Glomerular visceral epithelial cell (primary cell): ENCODE data around the gene B4GALT3.

Experiments
- DNase-seq: peaks from one replicate; pipeline ENCODE4 v3.0.0-alpha.2; 2016; ENCODE audit errors: extremely low spot score

The B4GALT3 gene

DNA sequence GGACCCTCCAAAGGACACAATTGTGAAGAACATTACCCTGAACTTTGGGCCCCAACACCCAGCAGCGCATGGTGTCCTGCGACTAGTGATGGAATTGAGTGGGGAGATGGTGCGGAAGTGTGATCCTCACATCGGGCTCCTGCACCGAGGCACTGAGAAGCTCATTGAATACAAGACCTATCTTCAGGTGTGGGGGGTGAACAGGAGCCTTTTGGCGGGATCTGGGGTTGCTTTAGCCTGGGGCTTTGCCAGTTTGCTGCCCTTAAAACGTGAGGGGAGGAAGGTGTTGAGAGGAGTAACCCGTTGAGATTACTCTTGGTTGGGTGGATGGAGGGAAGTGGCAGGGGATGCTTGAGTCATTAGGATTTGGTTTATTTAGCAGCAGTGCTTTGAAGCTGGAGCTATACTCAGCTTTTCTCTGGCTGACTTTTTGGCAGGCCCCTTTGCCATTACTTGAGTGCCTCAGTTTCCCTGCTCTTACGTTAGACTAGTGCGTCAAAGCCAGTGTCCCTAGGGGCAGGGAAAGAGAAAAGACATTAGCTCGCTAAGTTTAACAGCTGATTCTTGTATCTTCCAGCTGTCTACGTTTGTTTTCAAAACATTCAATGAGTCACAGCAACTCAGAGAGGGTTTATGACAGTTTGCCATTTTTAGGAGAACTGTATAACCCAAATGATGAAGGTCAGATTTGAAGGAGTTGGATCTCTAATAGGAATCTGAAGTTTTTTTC is 29.3 kb upstream of the B4GALT3 start:
- DNase-seq: no peak

GRCh38 chr1:161201836-161202712 is 24.8 kb upstream of the B4GALT3 start, which contains the start of gene NDUFS2:
NDUFS2 (plus strand) TSS chr1:161202367; CDS start chr1:161202386, 19 bp downstream.
- DNase-seq: peak; percentile 99

- DNase-seq: no peak
Observed at GRCh38 chr1:161200992-161201835, 23.9 kb upstream of the B4GALT3 start.

DNA sequence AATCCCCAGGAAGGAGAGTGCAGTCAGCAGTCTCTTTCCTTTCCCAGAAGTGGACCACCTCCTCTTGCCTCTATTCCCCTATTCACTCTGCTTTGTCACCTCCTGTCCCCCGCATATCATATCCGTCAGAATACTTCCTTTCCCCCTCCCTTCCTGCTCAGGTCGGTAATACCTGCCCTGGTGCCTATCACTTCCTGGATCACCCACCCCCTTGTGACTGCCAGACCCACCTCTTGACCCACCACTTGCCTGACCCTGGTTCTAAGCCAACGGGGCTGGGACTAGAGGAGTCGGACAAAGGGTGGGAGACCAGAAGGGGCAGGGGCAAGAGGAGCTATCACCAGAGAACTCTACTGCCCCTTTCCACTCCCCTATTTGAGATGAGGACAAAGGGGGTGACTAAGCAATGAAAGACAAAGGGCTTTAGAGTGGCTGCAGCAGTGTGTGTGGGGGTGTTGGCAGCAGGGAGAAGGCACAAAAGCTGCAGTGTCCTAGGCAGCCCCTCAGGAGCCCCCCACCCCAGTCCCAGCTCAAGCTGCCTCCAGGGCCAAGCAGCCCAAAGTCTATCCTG is 23.2 kb upstream of the B4GALT3 start:
- no peak for DNase-seq

DNA sequence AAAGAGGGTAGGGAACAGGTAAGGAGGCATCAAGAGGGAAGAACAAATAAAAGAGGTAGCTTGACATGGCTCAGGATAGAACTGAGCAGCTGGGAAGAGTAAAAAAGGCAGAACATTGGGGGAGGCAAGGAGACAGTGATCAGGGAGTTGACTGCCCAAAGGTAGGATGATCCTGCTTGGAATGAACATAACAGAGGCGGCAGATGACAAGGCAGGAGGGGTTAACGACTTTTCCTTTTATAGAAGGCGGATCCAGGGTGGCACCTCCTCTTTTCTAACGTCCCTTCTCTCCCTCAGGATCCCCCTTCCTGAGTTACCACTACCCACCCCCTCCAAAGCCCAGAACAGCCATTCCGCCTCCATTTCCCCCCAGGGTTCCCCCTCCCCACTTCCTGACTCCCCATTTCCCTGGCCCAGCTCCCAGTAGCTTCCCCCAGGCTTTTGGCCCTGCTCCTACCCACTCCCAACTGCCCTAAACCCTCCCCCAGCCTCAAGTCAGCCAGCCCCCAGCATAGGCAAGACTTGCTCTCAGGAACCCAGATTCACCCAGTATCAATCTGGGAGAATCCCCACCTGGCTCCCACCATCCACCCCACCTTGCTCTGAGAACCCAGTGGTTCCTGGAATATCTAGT is 22.3 kb upstream of the B4GALT3 start:
- no peak for DNase-seq

DNA sequence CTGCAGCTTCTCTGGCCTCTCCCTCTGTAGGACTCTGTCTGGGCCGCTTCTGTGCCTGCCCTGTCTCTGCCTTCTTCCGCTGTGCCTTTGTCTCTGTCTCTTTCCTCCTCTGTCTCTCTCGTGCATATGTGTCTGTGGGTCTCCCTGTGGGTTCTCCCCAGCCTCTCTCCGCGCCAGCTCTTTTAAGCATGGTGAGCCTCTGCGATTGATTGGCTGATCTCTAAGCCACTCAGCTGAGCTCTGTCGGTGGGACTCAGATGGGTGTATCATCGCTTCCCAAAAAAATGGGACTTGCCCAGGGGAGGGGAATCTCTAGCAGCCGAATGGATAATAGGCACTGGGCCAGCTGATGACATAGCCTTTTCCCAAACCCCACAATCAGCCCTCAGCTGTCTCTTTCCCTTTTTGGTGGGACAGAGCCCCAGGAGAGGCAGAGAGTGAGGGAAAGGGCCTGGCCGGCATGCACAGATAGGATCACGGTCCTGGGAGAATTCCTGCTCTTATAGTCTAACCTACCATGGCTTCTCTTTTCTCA is 21.7 kb upstream of the B4GALT3 start, which contains the start of gene ADAMTS4:
TSS of gene ADAMTS4 (minus strand) at position 158 of the 535 bp plus-strand sequence. CDS start 427 bp downstream, outside the sequence.
- DNase-seq: no peak

DNA sequence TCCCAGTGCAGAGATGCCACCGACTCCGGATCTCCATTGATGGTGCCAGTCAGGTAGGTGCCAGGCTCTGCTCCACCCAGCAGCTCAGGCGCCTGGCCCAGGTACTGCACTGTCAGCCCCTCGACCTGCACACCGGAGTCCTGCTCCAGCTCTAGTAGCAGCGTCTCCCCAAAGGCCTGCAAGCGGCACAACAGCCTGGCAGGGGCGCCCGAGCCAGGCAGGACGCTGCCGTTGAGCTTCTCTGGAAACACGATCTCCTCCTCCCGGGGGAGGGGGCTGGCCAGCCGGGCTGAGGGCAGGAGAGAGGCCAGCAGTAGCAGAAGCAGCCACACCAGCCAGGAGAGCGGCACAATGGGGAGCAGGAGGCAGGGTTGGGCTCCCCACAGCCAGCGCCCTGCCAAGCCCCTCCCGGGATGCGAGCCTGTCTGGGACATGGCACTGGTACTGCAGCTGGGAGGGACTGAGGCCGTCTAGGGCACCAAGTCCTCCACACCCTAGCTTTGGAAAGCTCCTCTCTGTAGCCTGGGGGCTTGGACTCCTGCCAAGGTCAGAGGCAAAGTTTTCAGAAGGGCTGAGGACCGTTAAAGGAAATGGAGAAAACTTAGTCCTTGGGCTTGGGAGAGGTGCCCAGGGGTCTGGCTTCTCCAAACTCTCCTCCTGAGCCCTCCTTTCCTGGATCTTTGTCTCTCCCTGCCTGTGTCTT is 21.0 kb upstream of the B4GALT3 start:
- no peak for DNase-seq

- no peak for DNase-seq
Observed at GRCh38 chr1:161197560-161198193, 20.4 kb upstream of the B4GALT3 start.

GRCh38 chr1:161196521-161197451 is 19.5 kb upstream of the B4GALT3 start:
- no peak for DNase-seq

- no peak for DNase-seq
Observed at GRCh38 chr1:161196111-161196510, 18.8 kb upstream of the B4GALT3 start.

GRCh38 chr1:161195171-161195570 is 17.9 kb upstream of the B4GALT3 start:
- no peak for DNase-seq

DNA sequence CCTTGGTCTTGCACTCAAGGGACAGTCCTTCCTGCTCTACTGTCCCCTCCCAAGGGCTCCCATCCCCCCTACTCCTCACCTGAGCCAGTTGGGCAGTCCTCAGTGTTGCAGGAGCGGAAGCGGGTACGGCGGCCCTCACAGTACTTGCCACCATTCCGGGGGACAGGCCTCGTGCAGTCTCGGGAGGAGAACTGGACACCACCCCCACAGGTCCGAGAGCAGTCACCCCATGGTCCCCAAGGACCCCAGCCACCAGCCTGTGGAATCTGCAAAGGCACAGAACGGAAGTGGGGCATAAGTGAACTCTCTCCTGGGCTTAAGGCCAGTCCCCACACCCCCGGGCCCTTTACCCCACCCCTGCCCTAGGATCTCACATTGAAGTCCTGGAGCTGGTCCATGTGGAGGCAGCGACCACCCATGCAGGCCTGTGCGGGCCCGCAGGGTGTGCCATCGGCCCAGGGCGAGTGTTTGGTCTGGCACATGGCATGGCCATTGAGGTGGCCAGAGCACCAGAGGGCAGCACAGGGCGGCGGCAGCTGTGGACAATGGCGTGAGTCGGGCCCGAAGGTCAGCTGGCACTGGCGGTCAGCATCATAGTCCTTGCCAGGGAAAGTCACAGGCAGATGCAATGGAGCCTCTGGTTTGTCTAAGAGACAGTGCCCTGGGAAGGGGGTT is 16.4 kb upstream of the B4GALT3 start:
- DNase-seq: no peak

GRCh38 chr1:161192476-161193465 is 15.5 kb upstream of the B4GALT3 start:
- DNase-seq: peak; percentile 73

- DNase-seq: no peak
Observed at GRCh38 chr1:161191971-161192370, 14.7 kb upstream of the B4GALT3 start.

DNA sequence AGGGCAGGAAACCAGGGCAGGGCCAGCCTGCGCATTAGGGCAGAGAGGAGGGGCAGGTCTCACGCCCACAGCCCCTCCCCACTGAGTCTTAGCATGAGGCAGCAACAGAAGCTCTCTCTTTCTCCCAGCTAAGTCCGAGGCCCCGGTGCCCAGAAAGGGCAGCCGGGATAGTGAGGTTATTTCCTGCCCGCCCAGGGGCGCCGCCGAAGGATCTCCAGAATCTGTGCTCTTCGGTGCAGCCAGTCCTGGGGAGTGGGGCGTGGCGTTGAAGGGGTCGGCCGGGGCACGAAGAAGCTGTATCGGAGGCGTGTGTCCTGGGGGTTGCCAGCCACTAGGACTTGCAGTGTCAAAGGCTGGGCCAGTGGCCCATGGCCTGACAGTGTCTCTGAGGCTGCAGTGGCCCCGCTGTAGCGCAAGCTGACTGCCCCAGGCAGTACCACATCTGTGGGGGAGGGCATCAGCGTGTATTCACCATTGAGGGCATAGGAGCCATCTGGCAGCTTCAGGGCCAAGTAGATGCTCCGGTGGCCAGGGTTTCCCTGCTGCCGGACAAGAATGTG is 13.7 kb upstream of the B4GALT3 start:
- DNase-seq: no peak

DNA sequence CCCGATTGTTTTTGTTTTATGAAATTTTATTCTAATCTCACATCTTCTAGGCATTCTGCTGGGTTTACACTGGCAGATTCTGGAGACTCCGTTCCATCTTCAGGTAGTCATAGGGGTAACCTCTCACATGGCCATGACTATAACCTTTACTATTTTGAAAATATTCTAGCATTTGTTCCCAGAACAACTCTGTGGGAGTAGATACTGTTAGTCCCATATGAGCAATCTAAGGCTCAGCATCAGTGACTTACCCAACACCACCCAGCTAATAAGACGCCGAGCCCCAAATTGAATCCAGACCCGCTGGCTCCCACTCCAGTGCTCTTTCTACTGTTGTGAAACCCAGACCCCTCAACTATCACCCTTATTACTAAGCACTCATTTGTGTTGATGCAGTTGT is 11.7 kb upstream of the B4GALT3 start:
- no peak for DNase-seq
